Nucleus accumbens (tissue), 56 donors: ENCODE data around the gene EYA2.
"Not testable (repeated sequence)": the region's sequence is repeated elsewhere in the genome, so short reads cannot be mapped to it uniquely, and the experiment has no call there.

Source experiments
- DNase-seq, 56 donors: peaks; one replicate each; lab custom pipeline; 2025; lab: John Stamatoyannopoulos, UW

The EYA2 gene

DNA sequence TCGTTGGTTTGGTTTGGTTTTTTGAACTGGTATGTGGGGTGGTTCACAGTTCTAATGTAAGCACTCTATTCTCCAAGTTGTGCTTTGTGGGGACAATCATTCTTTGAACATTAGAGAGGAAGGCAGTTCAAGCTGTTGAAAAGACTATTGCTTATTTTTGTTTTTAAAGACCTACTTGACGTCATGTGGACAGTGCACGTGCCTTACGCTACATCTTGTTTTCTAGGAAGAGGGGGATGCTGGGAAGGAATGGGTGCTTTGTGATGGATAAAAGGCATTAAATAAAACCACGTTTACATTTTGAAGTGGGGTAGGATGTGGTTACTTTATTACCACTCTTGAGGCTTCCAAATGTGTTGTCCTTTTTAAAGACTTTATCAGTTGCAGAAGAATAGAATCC lies 293.9 kb downstream of the EYA2 start:
- no peak for DNase-seq

DNA sequence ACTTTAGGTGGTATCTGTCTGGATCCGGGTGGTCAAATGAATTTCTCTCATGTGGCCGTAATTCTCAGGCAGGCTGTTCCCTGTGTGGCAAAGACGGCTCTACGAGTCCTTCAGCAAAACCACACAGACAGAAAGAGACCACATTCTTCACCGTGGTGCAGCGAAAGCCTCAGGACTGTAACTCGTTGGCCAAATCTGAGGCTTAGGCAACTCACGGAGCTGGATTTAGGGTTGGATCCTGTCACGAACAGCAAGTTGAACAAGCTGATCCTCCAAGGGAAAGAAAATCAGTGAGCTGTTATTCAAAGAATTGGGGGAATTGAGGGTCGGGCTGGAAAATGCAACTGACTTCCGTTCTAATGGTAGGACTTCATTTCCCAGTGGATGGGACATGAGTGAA lies 294.4 kb downstream of the EYA2 start:
- no peak for DNase-seq

DNA sequence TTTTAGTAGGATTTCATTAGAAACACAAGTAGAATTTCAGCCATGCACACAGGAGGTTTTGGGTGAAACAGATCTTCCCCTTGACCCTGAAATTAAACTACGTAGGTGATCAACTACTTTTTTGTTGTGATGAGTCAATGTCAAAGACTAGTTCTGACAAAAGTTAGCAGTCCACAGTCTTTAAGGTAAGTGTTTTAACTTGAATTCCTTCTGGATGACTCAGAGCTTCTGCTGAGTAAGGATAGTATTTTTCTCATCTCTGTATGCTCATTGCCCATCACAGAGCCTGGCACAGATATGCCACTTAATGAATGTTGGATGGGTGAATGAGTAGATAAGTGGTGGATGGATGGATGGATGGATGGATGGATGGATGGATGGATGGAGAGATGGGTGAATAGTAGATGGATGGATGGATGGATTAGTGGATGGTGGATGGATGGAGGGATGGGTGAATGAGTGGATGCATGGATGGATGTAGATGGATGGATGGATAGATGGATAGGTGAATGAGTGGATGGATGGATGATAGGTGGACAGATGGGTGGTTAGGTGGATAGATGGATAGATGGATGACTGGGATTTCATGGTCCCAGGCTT lies 296.5 kb downstream of the EYA2 start:
- DNase-seq, result no peak

DNA sequence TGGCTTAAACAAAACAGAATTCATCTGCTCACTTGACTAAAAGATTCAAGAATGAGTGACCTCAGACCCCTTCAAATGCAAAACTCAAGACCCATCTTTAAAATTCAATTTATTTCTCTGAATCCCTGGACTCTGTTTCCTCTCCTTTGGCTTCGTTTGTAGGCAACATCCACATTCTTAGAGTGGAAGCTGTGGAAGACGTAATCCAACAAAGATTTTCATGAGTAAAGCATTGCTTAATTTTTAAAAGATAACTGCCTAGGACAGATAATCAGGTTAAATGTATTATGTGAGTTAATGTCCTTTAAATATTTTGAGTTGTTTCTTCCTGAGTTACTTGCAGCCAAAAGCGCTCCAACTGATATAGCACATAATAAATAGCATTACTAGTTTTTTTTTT lies 297.3 kb downstream of the EYA2 start:
- no peak for DNase-seq

DNA sequence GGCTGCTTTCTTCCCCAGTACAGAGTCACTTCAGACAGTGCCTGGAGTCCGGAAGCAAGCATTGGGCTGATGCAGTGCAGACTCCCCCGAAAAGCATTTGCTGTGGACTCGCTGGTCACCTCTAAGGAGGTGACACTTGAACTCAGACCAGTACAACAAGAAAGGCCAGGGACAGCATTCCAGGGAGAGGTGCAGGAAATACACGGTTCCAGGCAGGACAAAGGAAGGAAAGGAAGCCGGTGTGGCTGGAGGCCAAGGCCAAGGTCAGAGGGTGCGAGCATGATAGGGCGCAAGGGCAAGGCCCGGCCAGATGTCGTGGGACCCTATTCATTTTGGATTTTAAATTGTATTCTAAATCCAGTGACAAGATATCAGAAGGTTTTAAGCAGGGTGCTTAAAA lies 300.9 kb downstream of the EYA2 start:
- no peak for DNase-seq

DNA sequence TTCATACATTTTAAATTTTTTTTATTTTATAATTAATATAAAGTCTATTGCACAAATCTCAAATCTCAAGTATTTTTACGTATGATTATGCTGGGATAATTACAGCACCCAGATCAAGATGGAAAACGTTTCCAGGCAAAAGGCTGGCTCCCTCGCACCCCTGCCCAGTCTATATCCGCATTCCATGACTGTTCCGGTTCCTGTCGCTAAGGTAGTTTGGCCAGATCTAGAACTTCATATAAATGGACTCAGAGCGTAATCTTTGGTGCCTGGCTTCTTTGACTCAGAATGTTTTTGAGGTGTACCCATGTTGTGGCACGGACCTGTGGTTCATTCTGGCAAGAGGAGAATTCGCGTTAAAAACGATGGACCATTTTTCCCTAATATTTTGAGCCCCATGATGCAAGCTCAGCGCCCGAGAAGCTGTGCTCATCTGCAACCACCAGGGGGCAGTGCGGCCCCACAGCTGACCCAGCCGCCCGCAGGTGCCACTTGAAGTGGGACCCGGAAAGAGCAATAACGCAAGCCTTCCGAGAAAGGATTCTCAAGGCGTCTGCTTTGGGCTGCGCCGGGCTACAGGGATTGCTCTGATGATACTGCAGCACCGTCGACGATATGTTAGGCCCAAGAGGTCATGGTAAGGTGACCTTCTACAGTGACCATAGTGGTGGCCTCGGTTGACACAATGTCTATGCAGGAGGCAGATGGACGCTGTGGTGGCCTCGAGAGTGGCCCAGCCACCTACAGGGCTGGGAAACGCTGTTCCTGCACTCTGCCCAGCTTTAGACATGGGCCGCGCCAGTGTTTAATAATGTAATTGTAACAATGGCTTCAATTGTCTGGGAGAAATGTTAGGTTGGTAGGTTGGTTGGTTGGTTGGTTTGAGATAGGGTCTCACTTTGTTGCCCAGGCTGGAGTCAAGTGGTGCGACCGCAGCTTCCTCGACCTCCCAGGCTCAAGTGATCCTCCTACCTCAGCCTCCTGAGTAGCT lies 301.7 kb downstream of the EYA2 start:
- peak in 43 of 56 donors; percentile 5 to 79 (median 33) for DNase-seq

DNA sequence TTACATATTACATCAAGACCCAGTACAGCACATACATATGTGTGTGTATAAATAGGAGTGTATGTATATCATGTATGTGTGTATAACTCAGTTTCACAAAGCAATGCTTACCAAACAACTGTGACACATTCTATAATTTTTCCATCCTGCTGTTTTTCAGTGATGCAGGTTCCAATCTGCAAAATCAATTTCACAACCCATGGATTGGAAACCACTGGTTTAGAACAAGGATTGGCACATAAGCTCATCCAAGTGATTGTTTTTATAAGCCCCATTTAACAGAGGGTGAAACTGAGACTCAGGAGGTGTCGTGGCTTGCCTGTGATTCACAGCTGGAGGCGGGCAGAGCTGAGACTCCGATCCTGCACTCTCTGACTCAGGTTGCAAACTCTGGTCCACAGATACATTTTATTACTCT lies 303.6 kb downstream of the EYA2 start:
- DNase-seq, result peak in 1 of 56 donors; percentile 3

DNA sequence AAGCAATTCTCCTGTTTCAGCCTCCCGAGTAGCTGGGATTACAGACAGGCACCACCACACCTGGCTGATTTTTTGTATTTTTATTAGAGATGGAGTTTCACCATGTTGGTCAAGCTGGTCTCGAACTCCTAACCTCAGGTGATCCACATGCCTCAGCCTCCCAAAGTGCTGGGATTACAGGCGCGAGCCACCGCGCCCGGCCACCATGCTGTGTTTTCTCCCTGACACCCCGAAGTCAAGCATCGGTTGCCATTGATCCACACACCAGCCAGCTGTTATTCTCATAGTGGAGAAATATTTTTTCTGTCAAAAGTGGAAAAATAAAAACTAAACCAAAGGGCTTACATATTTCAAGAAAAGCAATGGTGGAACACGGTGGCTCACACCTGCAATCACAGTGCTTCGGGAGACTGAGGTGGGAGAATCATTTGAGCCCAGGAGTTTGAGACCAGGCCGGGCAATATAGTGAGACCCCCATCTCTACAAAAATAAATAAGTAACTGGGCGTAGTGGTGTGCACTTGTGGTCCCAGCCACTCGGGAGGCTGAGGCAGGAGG lies 304.4 kb downstream of the EYA2 start:
- no peak for DNase-seq

DNA sequence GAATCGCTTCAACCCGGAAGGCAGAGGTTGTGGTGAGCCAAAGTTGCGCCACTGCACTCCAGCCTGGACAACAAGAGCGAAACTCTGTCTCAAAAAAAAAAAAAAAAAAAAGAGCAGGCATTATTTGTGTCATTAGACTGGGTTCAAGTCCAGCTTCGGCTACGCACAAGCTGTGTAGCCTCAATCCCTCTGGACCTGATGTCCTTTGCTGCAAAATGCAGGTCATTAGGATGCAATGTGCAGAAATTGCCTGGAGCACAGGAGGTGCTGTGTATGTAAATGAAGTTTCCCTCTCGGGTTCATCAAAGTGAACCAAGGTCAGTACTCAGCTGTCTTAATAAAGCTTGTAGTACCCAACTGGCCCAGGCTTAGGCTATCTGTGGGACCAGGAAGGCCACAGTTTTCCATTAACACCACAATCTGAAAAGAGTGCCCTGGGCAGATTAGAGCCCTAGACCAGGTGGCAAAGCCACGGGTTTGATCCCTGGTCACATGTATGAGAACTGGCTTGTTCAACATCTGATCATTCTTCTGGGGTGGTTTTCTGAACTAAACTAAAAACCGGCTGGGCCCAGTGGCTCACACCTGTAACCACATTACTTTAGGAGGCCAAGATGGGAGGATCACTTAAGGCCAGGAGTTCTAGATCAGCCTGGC lies 306.6 kb downstream of the EYA2 start:
- DNase-seq, result no peak

DNA sequence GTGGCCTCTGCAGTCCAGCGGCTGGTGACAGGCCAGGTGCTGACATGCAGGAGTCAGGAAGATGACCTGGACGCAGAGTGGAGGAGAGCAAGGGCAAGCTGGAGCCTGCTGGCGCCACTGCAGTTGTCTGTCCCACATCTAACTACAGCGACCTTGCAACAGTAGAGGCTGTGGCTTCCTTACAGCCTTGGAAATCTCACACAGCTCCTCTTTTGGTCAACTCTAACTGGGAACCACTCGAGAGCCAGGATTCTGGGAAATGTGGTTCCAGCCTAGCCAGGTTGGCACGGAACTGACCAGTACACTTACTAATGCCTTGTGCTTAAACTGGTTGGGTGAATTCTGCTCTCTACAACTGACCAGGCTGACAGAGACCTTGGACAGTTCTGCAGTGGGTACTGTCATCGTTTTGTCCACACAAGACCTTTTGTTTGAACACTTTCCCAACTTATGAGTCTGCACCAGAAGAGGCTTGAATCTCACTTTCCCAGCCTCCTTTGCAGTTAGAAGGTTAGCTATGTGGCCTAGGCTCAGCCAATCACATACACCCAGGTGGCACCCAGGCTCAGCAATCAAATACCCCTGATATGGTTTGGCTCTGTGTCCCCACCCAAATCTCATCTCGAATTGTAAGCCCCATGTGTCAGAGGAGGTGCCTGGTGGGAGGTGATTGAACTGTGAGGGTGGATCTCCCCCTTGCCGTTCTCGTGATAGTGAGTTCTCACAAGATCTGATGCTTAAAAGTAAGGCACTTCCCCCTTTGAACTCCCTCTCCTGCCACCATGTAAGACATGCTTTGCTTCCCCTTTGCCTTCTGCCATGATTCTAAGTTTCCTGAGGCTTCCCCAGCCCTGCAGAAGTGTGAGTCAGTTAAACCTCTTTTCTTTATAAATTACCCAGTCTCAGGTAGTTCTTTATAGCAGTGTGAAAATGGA lies 308.4 kb downstream of the EYA2 start:
- no peak for DNase-seq

DNA sequence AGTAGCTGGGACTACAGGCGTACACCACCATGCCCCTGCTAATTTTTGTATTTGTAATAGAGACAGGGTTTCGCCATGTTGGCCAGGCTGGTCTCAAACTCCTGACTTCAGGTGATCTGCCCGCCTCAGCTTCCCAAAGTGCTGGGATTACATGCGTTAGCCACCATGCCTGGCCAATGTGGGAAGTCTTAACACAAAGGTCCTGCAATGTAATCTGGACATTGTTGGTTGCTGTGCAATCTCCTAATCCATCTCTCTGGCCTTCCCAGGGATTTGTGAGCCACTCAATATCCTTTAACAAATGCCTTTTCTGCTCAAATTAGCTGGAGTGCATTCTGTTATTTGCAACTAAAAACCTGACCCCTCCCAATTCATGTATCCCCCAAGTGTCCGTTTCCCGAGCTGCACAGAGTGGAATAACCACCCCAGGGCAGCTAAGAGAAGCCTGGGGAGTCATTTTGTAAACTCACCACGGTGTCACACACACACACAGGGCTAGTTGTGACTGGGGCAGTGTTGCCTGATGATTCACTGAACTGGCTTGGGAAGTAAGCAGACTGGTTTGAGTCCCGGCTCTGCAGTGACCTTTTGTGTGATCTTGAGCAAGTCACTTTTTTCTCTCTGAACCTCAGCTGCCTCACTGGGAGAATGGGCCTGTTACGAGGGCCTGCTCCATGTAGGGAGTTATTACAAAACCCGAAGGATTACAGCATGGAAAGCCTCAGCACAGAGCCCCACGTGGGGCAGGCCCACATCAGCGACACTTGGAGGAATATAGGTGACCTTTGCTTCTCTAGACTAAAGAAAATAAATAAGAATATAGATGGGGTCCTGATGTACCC lies 309.6 kb downstream of the EYA2 start:
- no peak for DNase-seq

DNA sequence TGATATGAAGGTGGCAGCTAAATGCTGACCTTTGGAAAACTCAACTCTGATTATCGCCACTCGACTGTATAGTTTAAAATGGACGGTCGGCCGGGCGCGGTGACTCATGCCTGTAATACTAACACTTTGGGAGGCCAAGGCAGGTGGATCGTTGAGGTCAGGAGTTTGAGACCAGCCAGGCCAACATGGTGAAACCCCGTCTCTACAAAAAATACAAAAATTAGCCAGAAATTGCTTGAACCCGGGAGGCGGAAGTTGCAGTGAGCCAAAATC lies 310.1 kb downstream of the EYA2 start:
- DNase-seq, result not testable (repeated sequence)

DNA sequence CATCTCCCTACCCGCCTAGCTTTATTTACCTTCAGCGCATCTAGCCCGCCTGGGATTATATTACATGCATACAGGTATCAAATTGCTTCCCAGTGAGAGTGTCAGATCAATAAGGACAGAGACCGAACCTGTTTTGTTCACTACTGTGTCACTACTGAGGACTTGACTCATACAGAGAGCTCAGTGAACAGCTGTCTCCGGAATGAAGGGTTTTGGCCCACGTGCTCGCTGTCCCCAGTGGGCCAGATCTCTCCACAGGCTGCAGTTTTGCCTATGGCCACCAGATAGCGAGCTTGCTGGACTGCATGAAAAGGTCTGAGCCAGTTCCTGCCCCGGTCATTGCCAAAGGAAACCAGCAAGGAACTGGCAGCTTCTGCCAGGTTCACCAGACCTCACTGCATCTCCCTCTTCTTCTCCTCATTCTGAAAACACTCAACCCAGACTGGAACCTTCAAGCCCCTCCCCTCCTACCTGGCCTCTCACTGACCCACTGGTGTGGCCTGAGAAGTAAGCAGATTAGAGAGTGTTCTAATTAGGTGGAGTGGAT lies 311.0 kb downstream of the EYA2 start:
- peak in 24 of 56 donors; percentile 2 to 63 (median 15) for DNase-seq

DNA sequence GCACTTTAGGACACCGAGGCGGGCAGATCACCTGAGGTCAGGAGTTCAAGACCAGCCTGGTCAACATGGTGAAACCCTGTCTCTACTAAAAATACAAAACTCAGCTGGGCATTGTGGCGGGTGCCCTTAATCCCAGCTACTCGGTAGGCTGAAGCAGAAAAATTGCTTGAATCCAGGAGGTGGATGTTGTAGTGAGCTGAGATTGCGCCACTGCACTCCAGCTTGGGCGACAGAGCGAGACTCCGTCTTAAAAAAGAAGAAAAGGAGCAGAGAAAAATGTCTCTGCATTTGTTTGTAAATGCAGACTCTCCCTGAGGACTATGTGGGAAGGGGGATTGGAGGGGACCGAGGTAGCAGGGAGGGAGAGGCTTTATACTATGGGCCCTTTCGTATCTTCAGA lies 311.9 kb downstream of the EYA2 start:
- DNase-seq, result not testable (repeated sequence)

DNA sequence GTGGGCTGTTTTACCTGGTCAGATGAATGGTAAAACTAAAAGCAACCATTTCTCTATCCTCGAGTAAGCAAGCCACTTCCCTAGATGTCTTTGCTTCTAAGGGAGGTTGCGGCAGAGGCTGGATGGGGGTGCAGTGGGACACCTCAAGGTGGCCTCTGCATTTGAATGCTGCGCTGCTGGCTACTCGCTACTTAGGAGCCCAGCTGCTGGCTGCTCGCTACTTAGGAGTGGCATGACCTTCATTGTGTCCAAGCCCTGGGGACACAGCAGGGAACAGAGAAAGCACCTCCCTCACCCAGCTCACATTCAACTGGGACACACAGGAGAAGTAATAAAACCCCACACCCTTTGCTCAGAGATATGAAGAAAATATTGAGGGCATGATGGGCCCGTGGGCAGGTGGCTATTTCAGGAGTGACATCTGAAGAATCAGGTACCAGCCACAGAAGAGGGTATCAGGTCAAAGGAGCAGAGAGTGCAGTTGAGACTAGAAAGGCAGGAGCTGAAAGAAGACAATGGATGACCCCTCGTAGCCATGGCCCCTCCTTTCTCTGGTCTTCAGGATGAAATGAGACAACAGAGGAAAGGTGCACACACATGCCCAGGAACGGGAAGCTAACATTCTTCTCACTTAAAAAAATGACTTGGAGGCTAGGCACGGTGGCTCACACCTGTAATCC lies 312.5 kb downstream of the EYA2 start:
- DNase-seq, result no peak

DNA sequence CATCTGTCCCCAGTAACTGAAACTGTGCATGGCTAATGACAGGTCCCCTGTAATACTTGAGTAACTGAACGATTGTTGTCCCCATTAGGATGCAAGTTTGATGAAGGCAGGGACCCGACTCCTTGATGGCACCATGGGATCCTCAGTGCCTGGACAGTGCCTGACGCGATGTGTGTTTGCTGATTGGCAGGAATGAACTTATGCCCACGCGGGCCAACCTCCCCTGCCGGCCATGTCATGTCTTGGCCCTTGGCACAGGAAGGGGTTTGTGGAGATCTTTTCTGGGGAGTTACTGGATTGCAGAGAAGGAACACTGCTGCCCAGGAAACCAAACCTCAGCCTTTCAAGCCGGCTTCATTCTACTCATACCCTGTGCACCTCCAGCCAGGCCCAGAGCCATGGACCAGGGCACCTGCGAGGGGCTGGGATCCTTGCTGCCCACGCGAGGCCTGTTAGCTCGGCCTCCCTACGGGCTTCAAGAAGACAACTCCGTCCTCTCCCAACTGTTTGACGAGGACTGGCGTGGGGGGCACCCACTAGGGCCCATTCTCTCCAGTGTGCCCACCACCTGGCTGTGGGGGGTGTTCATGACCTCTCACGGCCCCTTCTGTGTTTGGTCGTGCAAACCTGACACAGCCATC lies 314.0 kb downstream of the EYA2 start:
- DNase-seq, result no peak

DNA sequence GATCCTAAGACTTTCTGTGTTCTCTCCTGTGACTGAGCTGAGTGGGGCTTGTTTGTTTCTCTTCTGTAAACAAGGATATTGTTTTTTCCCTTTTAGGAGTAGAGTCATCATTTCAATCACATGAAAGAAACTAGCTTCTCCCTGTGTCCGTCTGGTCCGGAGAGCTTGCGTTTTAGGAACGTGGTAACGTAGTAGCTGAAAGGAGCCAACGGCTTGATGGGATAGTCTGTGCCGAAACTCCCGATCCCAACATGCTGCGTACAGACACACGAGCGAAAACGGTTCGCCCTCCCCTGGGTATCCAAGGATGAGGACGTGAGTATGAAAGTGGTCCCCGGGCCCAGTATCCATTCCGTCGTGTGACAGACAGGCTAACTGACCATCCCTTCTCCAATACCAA lies 315.3 kb downstream of the EYA2 start:
- DNase-seq, result no peak

DNA sequence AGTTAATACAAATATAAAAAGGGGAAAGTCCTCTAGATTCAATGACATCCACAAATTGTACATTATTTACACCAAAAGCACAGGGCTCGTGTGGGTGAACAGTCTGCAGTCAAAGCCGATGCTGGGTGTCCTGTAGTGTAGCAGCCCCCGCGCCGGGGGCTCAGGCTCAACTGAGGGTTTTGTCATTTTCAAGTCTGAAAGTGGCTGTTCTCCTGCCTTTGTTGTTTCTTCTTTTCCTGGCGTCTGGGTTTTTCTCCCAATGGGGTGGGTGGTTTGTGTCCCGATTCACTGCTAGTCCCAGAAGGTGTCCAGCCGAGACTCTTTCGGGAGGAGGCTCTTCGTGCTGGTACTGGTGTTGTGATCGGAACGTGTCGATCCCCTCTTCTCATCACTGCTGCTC lies 315.8 kb downstream of the EYA2 start:
- no peak for DNase-seq
